GM12872 (cell line): Measurements from ENCODE around the gene GSK3B.

Experiments
- CTCF ChIP-seq: IDR thresholded peaks from 3 replicates; pipeline ENCODE4 v1.5.1; 2011; ENCODE audit warnings: low read depth, mild to moderate bottlenecking, low read length, moderate library complexity; ENCODE audit not compliant: insufficient read depth

GSK3B gene

GRCh38 chr3:120129718-120130513 is 35.7 kb upstream of the GSK3B start:
- no peak for TF ChIP-seq CTCF

DNA sequence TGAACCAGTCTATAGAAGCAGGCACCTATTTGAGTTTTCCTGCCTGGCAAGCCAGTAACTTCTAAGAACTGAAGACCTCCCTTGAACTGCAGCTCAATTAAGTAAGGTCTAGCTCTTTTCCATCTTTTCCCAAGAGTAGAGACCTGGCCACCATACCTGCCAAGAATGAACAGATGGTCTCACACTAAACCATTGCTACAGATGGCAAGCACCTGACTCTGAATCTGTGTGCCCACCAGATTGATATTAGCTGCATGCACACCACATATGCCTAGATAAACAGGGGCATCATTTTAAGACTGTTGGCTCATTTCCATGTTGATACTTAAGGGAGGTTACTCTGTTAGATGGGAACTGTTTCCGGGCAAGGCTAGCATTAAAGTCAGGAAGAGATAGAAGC is 34.8 kb upstream of the GSK3B start:
- no peak for TF ChIP-seq CTCF

DNA sequence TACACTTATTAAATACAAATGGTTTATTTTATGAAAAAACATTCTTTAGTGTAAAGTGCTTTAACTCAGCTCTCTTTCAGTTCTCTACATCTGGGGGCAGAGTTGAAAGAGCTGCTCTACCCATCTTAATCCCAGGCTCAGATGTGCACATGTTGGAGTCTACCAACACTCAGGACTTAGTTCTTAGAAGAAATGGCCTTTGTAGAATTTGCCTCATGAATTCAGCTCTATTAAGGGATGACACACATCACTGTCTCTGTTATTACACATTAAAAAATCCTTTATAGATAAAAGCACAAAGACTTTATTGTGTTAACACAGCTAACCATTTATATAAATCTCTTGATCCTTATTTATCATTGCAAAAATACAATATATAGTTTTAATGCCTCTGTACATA is 31.7 kb upstream of the GSK3B start:
- TF ChIP-seq CTCF: no peak

DNA sequence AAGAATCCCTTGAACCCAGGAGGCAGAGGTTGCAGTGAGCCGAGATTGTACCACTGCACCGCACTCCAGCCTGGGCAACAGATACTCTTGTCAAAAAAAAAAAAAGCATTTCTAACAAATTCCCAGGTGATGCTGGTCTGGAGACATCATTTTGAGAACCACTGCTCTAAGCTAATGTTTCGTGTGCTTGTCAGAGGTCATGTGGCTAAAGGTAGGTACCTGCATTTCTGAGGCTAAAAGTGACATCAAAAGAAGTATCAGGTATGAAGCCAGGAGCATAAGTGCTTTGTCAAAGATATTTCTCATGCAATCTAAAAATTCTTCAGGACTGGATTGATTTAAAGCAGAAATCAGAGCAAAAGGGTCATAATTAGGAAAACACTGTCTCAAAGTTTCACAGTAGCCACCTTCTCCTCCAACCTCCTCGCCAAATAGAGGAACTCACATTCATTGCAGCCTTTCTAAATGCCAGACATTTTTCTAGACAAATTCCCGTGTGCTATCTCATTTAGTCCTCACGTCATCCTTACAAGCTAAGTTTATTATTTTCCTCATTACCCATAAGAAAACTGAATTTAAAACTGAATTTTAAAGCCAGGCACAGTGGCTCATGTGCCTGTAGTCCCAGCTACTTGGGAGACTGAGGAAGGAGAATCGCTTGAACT is 25.7 kb upstream of the GSK3B start:
- TF ChIP-seq CTCF: no peak

DNA sequence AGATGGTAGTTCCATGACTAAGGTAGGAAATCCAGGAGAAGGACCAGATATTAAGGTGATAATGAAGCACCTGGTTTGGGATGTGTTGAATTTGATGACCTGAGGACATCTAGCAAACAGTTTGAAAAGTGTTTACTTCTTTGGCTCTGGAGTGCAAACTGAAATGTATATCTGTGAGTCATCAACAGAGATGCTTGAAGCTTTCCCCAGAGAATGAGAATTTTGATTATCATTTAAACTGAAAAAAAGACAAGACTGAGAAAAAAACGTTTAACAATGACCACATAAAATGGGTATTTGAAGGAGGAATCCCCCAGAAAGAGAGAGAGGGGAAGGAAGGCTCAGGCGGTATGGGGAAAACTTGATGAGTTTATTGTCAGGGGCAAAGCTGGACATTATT is 20.7 kb upstream of the GSK3B start:
- TF ChIP-seq CTCF: no peak

- no peak for TF ChIP-seq CTCF
Observed at GRCh38 chr3:120114376-120114775, 20.1 kb upstream of the GSK3B start.

- TF ChIP-seq CTCF: no peak
Observed at GRCh38 chr3:120113128-120114116, 19.2 kb upstream of the GSK3B start.
